IMR-90 (cell line): ENCODE measurements around the gene PPP3CA. TPM values are rescaled to one million over a fixed set of nuclear protein-coding genes. Genes with fewer than 3 reads are reported as not detected.
"Not testable (repeated sequence)": the region's sequence is repeated elsewhere in the genome, so short reads cannot be mapped to it uniquely, and the experiment has no call there.

ENCODE experiments used
- ATAC-seq: fragments of 200-7000 bp; cut with Tn5 transposase; 2 replicates; pipeline ENCODE4 v1.9.1; 2020; ENCODE audit warnings: low read depth, mild to moderate bottlenecking, moderate library complexity
- BruUV-seq: library from RNA; stranded (reverse); fragments of 400-500 nt; replicated peaks from 2 replicates; lab custom pipeline; 2021; lab: Mats Ljungman, UMichigan
- CTCF ChIA-PET: fragments of 300-600 bp; formaldehyde crosslinking; extraction: SDS; loops from one replicate; lab custom pipeline; 2021; ENCODE audit warnings: antibody characterized with exemption; lab: Yijun Ruan, JAX
- POLR2A ChIA-PET: fragments of 300-600 bp; sonication (Branson Sonifier 250); formaldehyde crosslinking; loops from one replicate; lab custom pipeline; 2022; ENCODE audit warnings: antibody characterized with exemption; ENCODE audit not compliant: unreplicated experiment; lab: Charles Lee
- DNase-seq: peaks from one replicate; pipeline ENCODE4 v3.0.0; 2013
- H2AFZ ChIP-seq: replicated peaks from 2 replicates; pipeline ENCODE3; 2013; ENCODE audit warnings: low read length, mild to moderate bottlenecking; ENCODE audit not compliant: poor library complexity
- H2AK5ac ChIP-seq: 2 replicates; pipeline ENCODE4 v1.6.1; 2013; ENCODE audit warnings: low read depth, low read length, inconsistent platforms
- H2AK9ac ChIP-seq: replicated peaks from 2 replicates; pipeline ENCODE3; 2013; ENCODE audit warnings: mild to moderate bottlenecking, low read depth, low read length, moderate library complexity; ENCODE audit not compliant: poor library complexity
- H2BK120ac ChIP-seq: 2 replicates; pipeline ENCODE4 v1.6.1; 2013; ENCODE audit warnings: low read depth, low read length, inconsistent platforms
- H2BK15ac ChIP-seq: 3 replicates; pipeline ENCODE4 v1.6.1; 2013; ENCODE audit warnings: low read depth, low read length, inconsistent platforms
- H2BK20ac ChIP-seq: 2 replicates; pipeline ENCODE4 v1.6.1; 2013; ENCODE audit warnings: low read depth, mild to moderate bottlenecking, inconsistent platforms, low read length, moderate library complexity
- H2BK5ac ChIP-seq: 2 replicates; pipeline ENCODE4 v1.6.1; 2013; ENCODE audit warnings: mild to moderate bottlenecking, low read depth, low read length, inconsistent platforms; ENCODE audit not compliant: poor library complexity, severe bottlenecking
- H3K14ac ChIP-seq: replicated peaks from 2 replicates; pipeline ENCODE4 v1.6.1; 2013; ENCODE audit warnings: low read depth, low read length, inconsistent platforms
- H3K18ac ChIP-seq: 2 replicates; pipeline ENCODE4 v1.6.1; 2013; ENCODE audit warnings: low read depth, low read length, control low read depth
- H3K23ac ChIP-seq: 2 replicates; pipeline ENCODE4 v1.6.1; 2013; ENCODE audit warnings: low read depth, low read length, inconsistent platforms
- H3K27ac ChIP-seq: 2 replicates; pipeline ENCODE4 v1.5.1; 2013; ENCODE audit warnings: mild to moderate bottlenecking, control low read depth, low read length; ENCODE audit not compliant: insufficient read depth
- H3K27me3 ChIP-seq: 2 replicates; pipeline ENCODE4 v1.6.1; 2013; ENCODE audit warnings: low read length; ENCODE audit not compliant: control insufficient read depth, insufficient read depth
- H3K36me3 ChIP-seq: 2 replicates; pipeline ENCODE4 v1.6.1; 2013; ENCODE audit warnings: low read length, mixed read lengths; ENCODE audit not compliant: control insufficient read depth, insufficient read depth
- H3K4ac ChIP-seq: 2 replicates; pipeline ENCODE4 v1.6.1; 2013; ENCODE audit warnings: low read depth, low read length, inconsistent platforms
- H3K4me1 ChIP-seq: 2 replicates; pipeline ENCODE4 v1.6.1; 2013; ENCODE audit warnings: low read length, mixed read lengths; ENCODE audit not compliant: control insufficient read depth, insufficient read depth
- H3K4me2 ChIP-seq: 2 replicates; pipeline ENCODE4 v1.6.1; 2013; ENCODE audit warnings: low read depth, mild to moderate bottlenecking, control low read depth, low read length, moderate library complexity
- H3K4me3 ChIP-seq: 2 replicates; pipeline ENCODE4 v1.5.1; 2013; ENCODE audit warnings: low read depth, mild to moderate bottlenecking, control low read depth, low read length, moderate library complexity; ENCODE audit not compliant: insufficient read depth
- H3K56ac ChIP-seq: 2 replicates; pipeline ENCODE4 v1.6.1; 2013; ENCODE audit warnings: low read length, inconsistent platforms; ENCODE audit not compliant: insufficient read depth; ENCODE audit errors: extremely low read depth
- H3K79me1 ChIP-seq, 2 experiments: 2 replicates each; pipeline ENCODE4 v1.6.1; 2013; ENCODE audit warnings: low read length in 2 of 2, inconsistent platforms in 1 of 2, low read depth in 1 of 2
- H3K9ac ChIP-seq: 2 replicates; pipeline ENCODE4 v1.6.1; 2013; ENCODE audit warnings: low read depth, low read length, control low read depth
- H3K9me1 ChIP-seq: 2 replicates; pipeline ENCODE4 v1.6.1; 2013; ENCODE audit warnings: low read length, inconsistent platforms; ENCODE audit not compliant: insufficient read depth
- H3K9me3 ChIP-seq: 2 replicates; pipeline ENCODE4 v1.6.1; 2013; ENCODE audit warnings: low read length; ENCODE audit not compliant: control insufficient read depth, insufficient read depth
- H4K20me1 ChIP-seq: 2 replicates; pipeline ENCODE4 v1.6.1; 2013; ENCODE audit warnings: low read length, inconsistent platforms; ENCODE audit not compliant: insufficient read depth
- H4K5ac ChIP-seq: 2 replicates; pipeline ENCODE4 v1.6.1; 2013; ENCODE audit warnings: mild to moderate bottlenecking, low read depth, low read length, control low read depth
- H4K8ac ChIP-seq, 2 experiments: 2 replicates each; pipeline ENCODE4 v1.6.1; 2013; ENCODE audit warnings: low read depth in 2 of 2, low read length in 2 of 2, control low read depth in 1 of 2, inconsistent platforms in 1 of 2
- H4K91ac ChIP-seq: 2 replicates; pipeline ENCODE4 v1.6.1; 2013; ENCODE audit warnings: low read depth, low read length, inconsistent platforms; ENCODE audit not compliant: insufficient read depth
- WGBS, 2 experiments: methylation state at CpG; one replicate each; pipeline versions ENCODE4 v1.1.5 to v1.1.7; 2013; ENCODE audit warnings: missing lambda C conversion rate in 2 of 2; ENCODE audit not compliant: insufficient read length in 1 of 2; ENCODE audit errors: extremely low coverage in 2 of 2; 5-methylcytosine and 5-hydroxymethylcytosine counted together
- dilution Hi-C: fragments of 300-500 bp; cut with HindIII; formaldehyde crosslinking; loops from one replicate; pipeline ENCODE4 v1.14.3; 2018; ENCODE audit warnings: low sequenced_read_pairs; ENCODE audit not compliant: unreplicated experiment
- in situ Hi-C: fragments of 300-500 bp; cut with MboI; formaldehyde crosslinking; loops from 3 replicates; pipeline ENCODE4 v1.14.3; 2019; ENCODE audit warnings: low sequenced_read_pairs, inconsistent platforms, mixed read lengths
- intact Hi-C: fragments of 100-400 bp; cut with micrococcal nuclease; formaldehyde crosslinking; loops from 2 replicates; pipeline ENCODE4 v1.10.0; 2022
- polyA plus RNA-seq, 3 experiments: library from polyadenylated mRNA; depleted of rRNA; stranded (reverse); fragments of >200 nt; gene quantifications; 2 replicates each; pipeline ENCODE4 v1.2.3, GENCODE V29; 2012; ENCODE audit warnings: low replicate concordance in 1 of 3
- total RNA-seq: library from RNA; depleted of rRNA; stranded (reverse); fragments of >200 nt; gene quantifications from 2 replicates; pipeline ENCODE4 v1.2.3, GENCODE V29; 2012

The PPP3CA gene
- total and polyA plus RNA-seq, 2 of the 4 experiments (the other 2 are of a cell fraction), result 14.5 to 48.6 TPM

GRCh38 chr4:101182688-101183087 lies 164.6 kb downstream of the PPP3CA start:
- H3K9me1 ChIP-seq, H2BK5ac ChIP-seq, H3K9me3 ChIP-seq, H3K4me2 ChIP-seq, H3K4ac ChIP-seq, H3K9ac ChIP-seq, DNase-seq, H4K91ac ChIP-seq, H2BK15ac ChIP-seq, H3K4me3 ChIP-seq, H4K5ac ChIP-seq, H3K36me3 ChIP-seq, intact Hi-C loops, H4K20me1 ChIP-seq, H3K23ac ChIP-seq, dilution Hi-C loops, H3K27me3 ChIP-seq, H2BK120ac ChIP-seq, CTCF ChIA-PET, H3K27ac ChIP-seq, in situ Hi-C loops, H4K8ac ChIP-seq, H3K14ac ChIP-seq, H2BK20ac ChIP-seq, ATAC-seq, H3K56ac ChIP-seq, H3K4me1 ChIP-seq, H2AK9ac ChIP-seq, H3K18ac ChIP-seq, H2AFZ ChIP-seq, BruUV-seq, POLR2A ChIA-PET, H2AK5ac ChIP-seq: not testable (repeated sequence)
- no CpG with 5 or more reads among the region's 4 CpGs for WGBS, 2 experiments
- peaks cover 8 to 31% of the 10 kb centered on the region in 2 experiments for H3K79me1 ChIP-seq
